Endothelial cell of umbilical vein (primary cell): ENCODE data around the gene APH1A. TPM values are rescaled to one million over a fixed set of nuclear protein-coding genes. Genes with fewer than 3 reads are reported as not detected.

ENCODE experiments used
- BruUV-seq: library from RNA; stranded (reverse); fragments of 400-500 nt; replicated peaks from 2 replicates; lab custom pipeline; 2021; lab: Mats Ljungman, UMichigan
- CTCF ChIA-PET: fragments of 300-600, 350-600 bp; sonication (Branson Sonifier 250); formaldehyde crosslinking; loops from one replicate; lab custom pipeline; 2021; ENCODE audit warnings: antibody characterized with exemption, inconsistent platforms; lab: Charles Lee
- POLR2A ChIA-PET: fragments of 300-600, 350-600 bp; sonication (Branson Sonifier 250); formaldehyde crosslinking; loops from one replicate; lab custom pipeline; 2021; ENCODE audit warnings: antibody characterized with exemption, inconsistent platforms; lab: Charles Lee
- DNase-seq: peaks from one replicate; pipeline ENCODE4 v3.0.0-alpha.2; 2011; ENCODE audit warnings: low read depth, low spot score
- FAIRE-seq: peaks from 2 replicates; lab custom pipeline; 2011; peaks lifted over from hg19 to GRCh38; lab: Jason Lieb, UNC
- H2AFZ ChIP-seq: 2 replicates; pipeline ENCODE4 v1.6.0; 2012; ENCODE audit warnings: low read depth, low read length, control low read depth, inconsistent platforms
- H3K27ac ChIP-seq: 2 replicates; pipeline ENCODE4 v1.5.1; 2011; ENCODE audit warnings: low read depth, mild to moderate bottlenecking, control low read depth, low read length, moderate library complexity; ENCODE audit not compliant: insufficient read depth
- H3K27me3 ChIP-seq, 2 experiments: 2 replicates each; pipeline versions ENCODE4 v1.6.0 to v1.6.1; 2011; ENCODE audit warnings: low read length in 2 of 2, mixed read lengths in 1 of 2; ENCODE audit not compliant: control insufficient read depth in 2 of 2, insufficient read depth in 2 of 2
- H3K36me3 ChIP-seq, 2 experiments: 2 replicates in 1 of 2; 3 replicates in 1 of 2; pipeline ENCODE4 v1.5.1; 2011; ENCODE audit warnings: low read length in 2 of 2, mild to moderate bottlenecking in 1 of 2, moderate library complexity in 1 of 2; ENCODE audit not compliant: control insufficient read depth in 2 of 2, insufficient read depth in 2 of 2; ENCODE audit errors: extremely low read depth in 1 of 2
- H3K4me1 ChIP-seq: 3 replicates; pipeline ENCODE4 v1.5.1; 2011; ENCODE audit warnings: mild to moderate bottlenecking, low read length; ENCODE audit not compliant: control insufficient read depth, insufficient read depth; ENCODE audit errors: extremely low read depth
- H3K4me2 ChIP-seq: 2 replicates; pipeline ENCODE4 v1.6.1; 2011; ENCODE audit warnings: low read length, control low read depth, mixed read lengths; ENCODE audit not compliant: insufficient read depth
- H3K4me3 ChIP-seq, 3 experiments: fragments of 200-600 bp in 1 of 3; sonication (generic), shearing (Covaris generic) in 1 of 3; replicated peaks in 1 of 3; 2 replicates each; pipeline ENCODE4 v1.5.1; 2011 to 2016; ENCODE audit warnings: control low read depth in 3 of 3, low read length in 3 of 3, mild to moderate bottlenecking in 2 of 3, inconsistent platforms in 1 of 3, low read depth in 1 of 3, moderate library complexity in 1 of 3; ENCODE audit not compliant: insufficient read depth in 1 of 3
- H3K79me2 ChIP-seq: 2 replicates; pipeline ENCODE4 v1.6.0; 2012; ENCODE audit warnings: low read length, inconsistent platforms; ENCODE audit not compliant: control insufficient read depth, insufficient read depth
- H3K9ac ChIP-seq: replicated peaks from 2 replicates; pipeline ENCODE3; 2011; ENCODE audit warnings: low read length, control low read depth; ENCODE audit not compliant: insufficient read depth; ENCODE audit errors: extremely low read depth
- H3K9me1 ChIP-seq: replicated peaks from 3 replicates; pipeline ENCODE4 v1.6.0; 2011; ENCODE audit warnings: mild to moderate bottlenecking, low read length; ENCODE audit not compliant: control insufficient read depth, insufficient read depth; ENCODE audit errors: extremely low read depth
- H3K9me3 ChIP-seq: replicated peaks from 2 replicates; pipeline ENCODE4 v1.5.1; 2012; ENCODE audit warnings: low read length, inconsistent platforms; ENCODE audit not compliant: control insufficient read depth, insufficient read depth
- H4K20me1 ChIP-seq: replicated peaks from 2 replicates; pipeline ENCODE3; 2011; ENCODE audit warnings: mild to moderate bottlenecking, low read length; ENCODE audit not compliant: control insufficient read depth, insufficient read depth; ENCODE audit errors: extremely low read depth
- EZH2 ChIP-seq: IDR thresholded peaks from 2 replicates; pipeline ENCODE4 v1.6.1; 2012; ENCODE audit warnings: borderline replicate concordance, low read depth, mild to moderate bottlenecking, moderate library complexity, low read length, inconsistent platforms; ENCODE audit not compliant: severe bottlenecking
- FOS ChIP-seq: IDR thresholded peaks from 2 replicates; pipeline ENCODE4 v1.6.1; 2011; ENCODE audit warnings: mild to moderate bottlenecking, low read length, moderate library complexity, borderline replicate concordance; ENCODE audit not compliant: insufficient read depth
- GATA2 ChIP-seq: IDR thresholded peaks from 2 replicates; pipeline ENCODE4 v1.7.0; 2011; ENCODE audit warnings: low read depth, mild to moderate bottlenecking, moderate library complexity, mixed read lengths, low read length; ENCODE audit not compliant: insufficient read length, insufficient read depth
- JUN ChIP-seq: IDR thresholded peaks from 2 replicates; pipeline ENCODE4 v1.6.1; 2011; ENCODE audit warnings: borderline replicate concordance, low read depth; ENCODE audit not compliant: insufficient read length, insufficient read depth
- MYC ChIP-seq: IDR thresholded peaks from one replicate; pipeline ENCODE4 v1.6.1; 2011; ENCODE audit warnings: mild to moderate bottlenecking, low read depth, low read length
- POLR2A ChIP-seq: IDR thresholded peaks from 2 replicates; pipeline ENCODE4 v1.6.1; 2012; ENCODE audit warnings: low read depth, mild to moderate bottlenecking, control low read depth, low read length
- POLR2AphosphoS5 ChIP-seq: IDR thresholded peaks from 2 replicates; pipeline ENCODE4 v1.6.1; 2012; ENCODE audit warnings: low read depth, mild to moderate bottlenecking, control low read depth, low read length, moderate library complexity; ENCODE audit not compliant: insufficient read depth
- dilution Hi-C: fragments of 300-500 bp; cut with MboI; formaldehyde crosslinking; loops from one replicate; pipeline ENCODE4 v1.15.0; 2019; ENCODE audit warnings: low sequenced_read_pairs; ENCODE audit not compliant: extremely low pct_ligation_motif_present
- intact Hi-C: fragments of 100-400 bp; cut with micrococcal nuclease; formaldehyde crosslinking; loops from one replicate; pipeline ENCODE4 v1.10.0; 2022
- polyA plus RNA-seq, 4 experiments: library from polyadenylated mRNA; depleted of rRNA in 3 of 4; stranded (reverse) in 3 of 4; unstranded in 1 of 4; fragments of >200 nt; gene quantifications; 2 replicates each; pipeline versions ENCODE4 v1.2.1 to v1.2.3, GENCODE V29; 2011 to 2012; ENCODE audit warnings: missing spikeins in 1 of 4
- total RNA-seq: library from RNA; stranded (reverse); gene quantifications from 2 replicates; pipeline ENCODE4 v1.2.3, GENCODE V29; 2021
- TF ChIP-seq, protein P1 (sequence below): IDR thresholded peaks from 2 replicates; pipeline ENCODE4 v1.6.1; 2011; ENCODE audit not compliant: insufficient read depth, insufficient read length
- TF ChIP-seq, protein P2 (sequence below), 2 donors: IDR thresholded peaks; 1 replicate in 1 of 2; 2 replicates in 1 of 2; pipeline ENCODE4 v1.5.1; 2011; ENCODE audit warnings: low read length in 2 of 2, mild to moderate bottlenecking in 2 of 2, moderate library complexity in 2 of 2, control low read depth in 1 of 2, inconsistent platforms in 1 of 2, low read depth in 1 of 2; ENCODE audit not compliant: insufficient read depth in 1 of 2; ENCODE audit errors: extremely low read depth in 1 of 2

The APH1A gene
- total and polyA plus RNA-seq, 2 donors (not counting 3 experiments of a cell fraction or from before 2014, with no cell fraction given): 165 to 325 TPM

DNA sequence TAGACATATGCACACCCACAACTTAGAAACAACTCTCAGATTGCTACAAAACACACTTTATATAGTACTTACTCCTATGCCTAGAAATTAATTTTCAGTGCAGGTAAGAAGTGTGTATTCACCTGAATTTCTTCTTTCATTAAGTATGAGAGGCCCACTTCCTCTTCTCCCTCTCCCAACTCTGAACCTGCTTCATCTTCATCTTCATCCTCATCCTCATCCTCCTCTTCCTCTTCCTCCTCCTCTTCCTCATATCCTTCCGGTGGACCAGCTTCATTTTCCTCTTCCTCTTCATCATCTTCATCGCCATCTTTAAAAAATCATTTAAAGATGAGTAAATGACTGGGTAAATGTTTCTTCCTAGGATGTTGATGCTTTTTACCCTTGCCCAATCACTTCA, 42.3 kb downstream of the APH1A start:
- intact Hi-C loops (no loop called here), dilution Hi-C loops (no loop called here)
- peaks cover 4% of the 10 kb centered on the region for H3K79me2 ChIP-seq
- no peak overlapping the region for H2AFZ ChIP-seq
- H3K27ac ChIP-seq: no peak overlapping the region
- H3K4me1 ChIP-seq: no peaks in the 10 kb centered on the region
- no peak overlapping the region for H3K4me2 ChIP-seq
- no peak overlapping the region for H3K9ac ChIP-seq
- no peaks in the 10 kb centered on the region for H3K27me3 ChIP-seq
- DNase-seq (no peak), FAIRE-seq (no peak)
- no peak overlapping the region for H3K4me3 ChIP-seq
- no peaks in the 10 kb centered on the region for H3K9me1 ChIP-seq
- H4K20me1 ChIP-seq: no peaks in the 10 kb centered on the region
- peaks cover 4 to 7% of the 10 kb centered on the region in 2 experiments for H3K36me3 ChIP-seq
- POLR2A ChIA-PET: no interaction called here
- CTCF ChIA-PET: no interaction called here
- no peaks in the 10 kb centered on the region for H3K9me3 ChIP-seq
- TF ChIP-seq POLR2A: no peak
- TF ChIP-seq POLR2AphosphoS5: no peak
- no peak for TF ChIP-seq FOS
- TF ChIP-seq MYC: no peak
- BruUV-seq: no TSS peak

DNA sequence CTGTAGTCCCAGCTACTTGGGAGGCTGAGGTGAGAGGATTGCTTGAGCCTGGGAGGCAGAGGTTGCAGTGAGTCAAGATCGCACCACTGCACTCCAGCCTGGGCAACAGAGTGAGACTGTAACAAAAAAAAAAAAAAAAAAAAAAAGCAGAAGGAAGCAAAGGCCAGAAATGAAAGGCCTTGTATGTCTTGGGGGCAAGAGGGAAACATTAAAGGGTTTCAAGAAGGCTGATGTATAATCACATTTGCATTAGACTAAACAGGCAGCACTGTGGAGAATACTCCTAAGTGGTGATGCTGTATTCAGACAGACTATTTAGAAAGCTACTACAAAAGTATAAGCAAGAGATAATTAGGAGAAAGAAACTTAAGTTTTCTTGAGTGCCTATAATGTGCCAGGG, 43.3 kb downstream of the APH1A start:
- Histone ChIP-seq H3K9me3 (no peaks in the 10 kb centered on the region), H3K4me1 (no peaks in the 10 kb centered on the region), H3K9ac (no peak overlapping the region), H3K9me1 (no peaks in the 10 kb centered on the region), H2AFZ (no peak overlapping the region), H3K36me3 (peaks cover 4 to 7% of the 10 kb centered on the region in 2 experiments), H3K4me3 (no peak overlapping the region), H4K20me1 (no peaks in the 10 kb centered on the region), H3K79me2 (no peaks in the 10 kb centered on the region), H3K4me2 (no peak overlapping the region), H3K27me3 (no peaks in the 10 kb centered on the region), H3K27ac (no peak overlapping the region)
- dilution Hi-C loops (no loop called here), intact Hi-C loops (no loop called here)
- DNase-seq: no peak
- no TSS peak for BruUV-seq
- TF ChIP-seq POLR2AphosphoS5: no peak
- TF ChIP-seq JUN: no peak
- no peak for TF ChIP-seq FOS
- TF ChIP-seq MYC: no peak
- TF ChIP-seq EZH2: no peak
- TF ChIP-seq POLR2A: no peak
- TF ChIP-seq, protein P1, sequence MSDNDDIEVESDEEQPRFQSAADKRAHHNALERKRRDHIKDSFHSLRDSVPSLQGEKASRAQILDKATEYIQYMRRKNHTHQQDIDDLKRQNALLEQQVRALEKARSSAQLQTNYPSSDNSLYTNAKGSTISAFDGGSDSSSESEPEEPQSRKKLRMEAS: no peak
- TF ChIP-seq, protein P2, sequence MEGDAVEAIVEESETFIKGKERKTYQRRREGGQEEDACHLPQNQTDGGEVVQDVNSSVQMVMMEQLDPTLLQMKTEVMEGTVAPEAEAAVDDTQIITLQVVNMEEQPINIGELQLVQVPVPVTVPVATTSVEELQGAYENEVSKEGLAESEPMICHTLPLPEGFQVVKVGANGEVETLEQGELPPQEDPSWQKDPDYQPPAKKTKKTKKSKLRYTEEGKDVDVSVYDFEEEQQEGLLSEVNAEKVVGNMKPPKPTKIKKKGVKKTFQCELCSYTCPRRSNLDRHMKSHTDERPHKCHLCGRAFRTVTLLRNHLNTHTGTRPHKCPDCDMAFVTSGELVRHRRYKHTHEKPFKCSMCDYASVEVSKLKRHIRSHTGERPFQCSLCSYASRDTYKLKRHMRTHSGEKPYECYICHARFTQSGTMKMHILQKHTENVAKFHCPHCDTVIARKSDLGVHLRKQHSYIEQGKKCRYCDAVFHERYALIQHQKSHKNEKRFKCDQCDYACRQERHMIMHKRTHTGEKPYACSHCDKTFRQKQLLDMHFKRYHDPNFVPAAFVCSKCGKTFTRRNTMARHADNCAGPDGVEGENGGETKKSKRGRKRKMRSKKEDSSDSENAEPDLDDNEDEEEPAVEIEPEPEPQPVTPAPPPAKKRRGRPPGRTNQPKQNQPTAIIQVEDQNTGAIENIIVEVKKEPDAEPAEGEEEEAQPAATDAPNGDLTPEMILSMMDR (IDR thresholded peaks at IDR 0.05; ENCODE audit: extremely low read depth in 1 of 2, insufficient read depth in 1 of 2, low read depth in 1 of 2, low read length in 2 of 2): no peak
- TF ChIP-seq GATA2: no peak
- FAIRE-seq: no peak
- ChIA-PET CTCF (interaction anchor here (0.6 kb wide), 1 partner anchor 8 kb away, joined by 3 read pairs; no protein-coding TSS in a partner anchor), POLR2A (no interaction called here)
